ENCODE results near the gene CYP2R1. TPM values are rescaled to one million over a fixed set of nuclear protein-coding genes. Genes with fewer than 3 reads are reported as not detected.

CYP2R1 gene, protein sequence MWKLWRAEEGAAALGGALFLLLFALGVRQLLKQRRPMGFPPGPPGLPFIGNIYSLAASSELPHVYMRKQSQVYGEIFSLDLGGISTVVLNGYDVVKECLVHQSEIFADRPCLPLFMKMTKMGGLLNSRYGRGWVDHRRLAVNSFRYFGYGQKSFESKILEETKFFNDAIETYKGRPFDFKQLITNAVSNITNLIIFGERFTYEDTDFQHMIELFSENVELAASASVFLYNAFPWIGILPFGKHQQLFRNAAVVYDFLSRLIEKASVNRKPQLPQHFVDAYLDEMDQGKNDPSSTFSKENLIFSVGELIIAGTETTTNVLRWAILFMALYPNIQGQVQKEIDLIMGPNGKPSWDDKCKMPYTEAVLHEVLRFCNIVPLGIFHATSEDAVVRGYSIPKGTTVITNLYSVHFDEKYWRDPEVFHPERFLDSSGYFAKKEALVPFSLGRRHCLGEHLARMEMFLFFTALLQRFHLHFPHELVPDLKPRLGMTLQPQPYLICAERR
- total RNA-seq = 10 to 100 TPM; 11.7 to 16.5 (median 16.1) TPM

DNA sequence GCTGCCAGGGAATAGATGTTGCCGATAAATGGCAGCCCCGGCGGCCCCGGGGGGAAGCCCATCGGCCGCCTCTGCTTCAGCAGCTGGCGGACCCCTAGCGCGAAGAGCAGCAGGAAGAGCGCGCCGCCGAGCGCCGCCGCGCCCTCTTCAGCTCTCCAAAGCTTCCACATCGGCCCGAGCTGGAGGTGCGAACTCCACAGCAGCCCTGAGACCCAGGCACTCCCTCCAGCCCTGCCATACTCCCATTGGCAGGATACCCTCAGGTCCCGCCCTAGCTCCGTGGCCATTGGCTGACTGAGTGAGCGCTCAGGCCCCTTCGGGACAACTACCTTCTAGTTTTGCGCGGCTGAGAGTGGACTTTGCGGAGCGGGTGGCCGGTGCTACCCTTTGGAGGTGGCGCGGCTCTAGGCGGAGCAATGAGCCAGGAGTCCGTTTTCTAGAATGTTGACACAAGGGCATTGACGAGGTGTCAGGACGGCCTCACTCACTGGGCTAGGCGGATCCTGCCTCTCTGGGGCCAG is at the start of gene CYP2R1:
Gene CYP2R1, minus strand, starts transcription at position 196 of the 521 bp plus-strand sequence. Its CDS starts 26 bp downstream, at position 170.
- DNase-seq (ENCODE audit: low spot score in 2 of 2) = peak; percentile 85 to 92
- Histone ChIP-seq H3K27me3 (no peaks in the 10 kb centered on the region), H3K4me3 (peak within 1 kb of the TSS; percentile 69 to 86 (median 75)), H3K9me3 (no peaks in the 10 kb centered on the region), H3K4me1 (peaks cover 0 to 19% (median 0%) of the 10 kb centered on the region in 4 donors), H3K36me3 (no peaks in the 10 kb centered on the region), H3K27ac (peak within 1 kb of the TSS; percentile 88 to 90 (median 90))
- WGBS, 2 donors = 0 to 1% methylated on average over 15 to 35 of the region's 36 CpGs
- TF ChIP-seq POLR2A (IDR thresholded peaks at IDR 0.05) (peak in 1 of 2 donors; percentile 56), EP300 (IDR thresholded peaks at IDR 0.05) (peak in 1 of 2 donors; percentile 47)
- TF ChIP-seq, protein P1, sequence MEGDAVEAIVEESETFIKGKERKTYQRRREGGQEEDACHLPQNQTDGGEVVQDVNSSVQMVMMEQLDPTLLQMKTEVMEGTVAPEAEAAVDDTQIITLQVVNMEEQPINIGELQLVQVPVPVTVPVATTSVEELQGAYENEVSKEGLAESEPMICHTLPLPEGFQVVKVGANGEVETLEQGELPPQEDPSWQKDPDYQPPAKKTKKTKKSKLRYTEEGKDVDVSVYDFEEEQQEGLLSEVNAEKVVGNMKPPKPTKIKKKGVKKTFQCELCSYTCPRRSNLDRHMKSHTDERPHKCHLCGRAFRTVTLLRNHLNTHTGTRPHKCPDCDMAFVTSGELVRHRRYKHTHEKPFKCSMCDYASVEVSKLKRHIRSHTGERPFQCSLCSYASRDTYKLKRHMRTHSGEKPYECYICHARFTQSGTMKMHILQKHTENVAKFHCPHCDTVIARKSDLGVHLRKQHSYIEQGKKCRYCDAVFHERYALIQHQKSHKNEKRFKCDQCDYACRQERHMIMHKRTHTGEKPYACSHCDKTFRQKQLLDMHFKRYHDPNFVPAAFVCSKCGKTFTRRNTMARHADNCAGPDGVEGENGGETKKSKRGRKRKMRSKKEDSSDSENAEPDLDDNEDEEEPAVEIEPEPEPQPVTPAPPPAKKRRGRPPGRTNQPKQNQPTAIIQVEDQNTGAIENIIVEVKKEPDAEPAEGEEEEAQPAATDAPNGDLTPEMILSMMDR (IDR thresholded peaks at IDR 0.05) = peak in 1 of 5 experiments; percentile 16

DNA sequence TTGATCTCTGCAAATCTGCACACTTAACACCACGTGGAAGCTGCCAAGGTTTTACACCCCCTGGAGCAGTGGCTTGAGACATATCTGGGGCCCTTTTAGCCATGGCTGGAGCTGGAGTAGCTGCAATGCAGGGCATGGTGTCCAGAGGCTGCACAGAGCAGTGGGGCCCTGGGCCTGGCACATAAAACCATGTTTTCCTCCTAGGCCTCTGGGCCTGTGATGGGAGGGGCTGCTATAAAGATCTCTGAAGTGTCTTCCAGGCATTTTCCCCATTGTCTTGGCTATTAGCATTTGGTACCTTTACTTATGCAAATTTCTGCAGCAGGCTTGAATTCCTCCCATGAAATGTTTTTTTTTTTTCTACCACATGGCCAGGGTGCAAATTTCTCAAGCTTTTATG is 46.9 kb upstream of the CYP2R1 start:
- Histone ChIP-seq H3K27ac (no peak overlapping the region), H3K27me3 (no peaks in the 10 kb centered on the region), H3K4me3 (no peak overlapping the region), H3K36me3 (no peaks in the 10 kb centered on the region), H3K4me1 (no peaks in the 10 kb centered on the region), H3K9me3 (peaks cover 0 to 2% (median 0%) of the 10 kb centered on the region in 4 donors)
- DNase-seq (ENCODE audit: low spot score in 2 of 2) = no peak
- TF ChIP-seq EP300 (IDR thresholded peaks at IDR 0.05) = no peak
- TF ChIP-seq, protein P1 (IDR thresholded peaks at IDR 0.05) = no peak
- TF ChIP-seq POLR2A (IDR thresholded peaks at IDR 0.05) = no peak
- WGBS, 2 donors = 64 to 73% methylated on average over 1 of the region's 1 CpG

DNA sequence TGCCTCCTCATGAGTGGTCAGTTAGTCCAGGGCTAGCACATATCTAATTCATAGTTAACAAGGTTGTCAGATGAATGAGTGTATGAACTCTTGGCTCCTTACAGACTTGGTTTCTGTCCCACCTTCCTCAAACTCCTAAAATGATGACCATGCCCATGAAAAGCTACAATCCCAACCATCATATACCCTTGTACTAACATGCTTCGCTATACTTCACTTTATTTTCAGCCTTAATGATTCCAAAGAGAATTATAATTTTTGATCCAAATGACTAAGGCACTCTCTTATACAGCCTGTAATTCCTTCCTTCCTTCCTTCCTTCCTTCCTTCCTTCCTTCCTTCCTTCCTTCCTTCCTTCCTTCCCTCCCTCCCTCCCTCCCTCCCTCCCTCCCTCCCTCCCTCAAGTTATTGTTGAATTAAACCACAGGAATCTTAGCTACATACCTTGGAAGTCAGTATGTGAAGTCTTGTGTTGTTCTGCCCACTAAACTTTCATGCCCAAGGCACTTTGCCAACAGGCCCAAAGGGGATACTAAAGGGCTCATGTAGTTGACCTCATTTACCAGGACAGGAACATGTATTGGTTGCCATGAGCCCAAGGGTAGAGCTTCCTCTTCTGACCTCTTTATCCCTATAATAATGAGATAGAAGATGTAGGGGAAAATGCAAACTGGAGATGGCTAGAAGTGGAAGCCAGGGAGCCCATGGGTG is 42.8 kb upstream of the CYP2R1 start:
- H3K4me1 ChIP-seq = no peaks in the 10 kb centered on the region
- peaks cover 0 to 2% (median 0%) of the 10 kb centered on the region in 4 donors for H3K9me3 ChIP-seq
- no peaks in the 10 kb centered on the region for H3K27me3 ChIP-seq
- 92 to 97% methylated on average over 1 of the region's 1 CpG for WGBS, 2 donors
- H3K4me3 ChIP-seq = no peak overlapping the region
- no peak for DNase-seq (ENCODE audit: low spot score in 2 of 2)
- H3K27ac ChIP-seq = no peak overlapping the region
- no peaks in the 10 kb centered on the region for H3K36me3 ChIP-seq
- TF ChIP-seq, protein P1 (IDR thresholded peaks at IDR 0.05) = no peak
- TF ChIP-seq POLR2A (IDR thresholded peaks at IDR 0.05) (no peak), EP300 (IDR thresholded peaks at IDR 0.05) (no peak)

DNA sequence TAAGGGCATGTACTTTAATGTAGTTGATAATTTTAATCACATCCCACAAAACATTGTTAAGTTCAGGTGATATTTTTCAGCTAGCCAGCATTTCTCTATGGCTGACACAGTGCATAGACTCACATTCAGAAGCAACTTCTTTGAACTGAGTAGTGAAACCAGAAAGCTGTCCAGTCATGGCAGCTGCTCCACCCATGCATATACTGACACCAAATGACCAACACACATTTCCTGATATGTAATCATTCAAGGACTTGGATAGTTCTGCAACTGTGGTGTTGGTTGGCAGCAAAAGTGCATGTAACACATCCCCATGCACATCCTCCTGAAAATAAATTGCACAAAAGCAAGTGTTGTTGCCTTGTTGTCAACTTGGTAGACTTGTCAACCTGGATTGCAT is 40.4 kb upstream of the CYP2R1 start:
- TF ChIP-seq POLR2A (IDR thresholded peaks at IDR 0.05) (no peak), EP300 (IDR thresholded peaks at IDR 0.05) (no peak)
- TF ChIP-seq, protein P1 (IDR thresholded peaks at IDR 0.05) = no peak

More for the DNA sequence above, 40.4 kb upstream of the CYP2R1 start:
- Histone ChIP-seq H3K9me3 (no peaks in the 10 kb centered on the region), H3K27ac (no peak overlapping the region), H3K36me3 (no peaks in the 10 kb centered on the region), H3K27me3 (no peaks in the 10 kb centered on the region), H3K4me1 (no peaks in the 10 kb centered on the region), H3K4me3 (no peak overlapping the region)
- no peak for DNase-seq (ENCODE audit: low spot score in 2 of 2)

Data from tibial nerve (tissue), 4 donors.